ENCODE data around the gene SLC35F3.

The SLC35F3 gene

DNA sequence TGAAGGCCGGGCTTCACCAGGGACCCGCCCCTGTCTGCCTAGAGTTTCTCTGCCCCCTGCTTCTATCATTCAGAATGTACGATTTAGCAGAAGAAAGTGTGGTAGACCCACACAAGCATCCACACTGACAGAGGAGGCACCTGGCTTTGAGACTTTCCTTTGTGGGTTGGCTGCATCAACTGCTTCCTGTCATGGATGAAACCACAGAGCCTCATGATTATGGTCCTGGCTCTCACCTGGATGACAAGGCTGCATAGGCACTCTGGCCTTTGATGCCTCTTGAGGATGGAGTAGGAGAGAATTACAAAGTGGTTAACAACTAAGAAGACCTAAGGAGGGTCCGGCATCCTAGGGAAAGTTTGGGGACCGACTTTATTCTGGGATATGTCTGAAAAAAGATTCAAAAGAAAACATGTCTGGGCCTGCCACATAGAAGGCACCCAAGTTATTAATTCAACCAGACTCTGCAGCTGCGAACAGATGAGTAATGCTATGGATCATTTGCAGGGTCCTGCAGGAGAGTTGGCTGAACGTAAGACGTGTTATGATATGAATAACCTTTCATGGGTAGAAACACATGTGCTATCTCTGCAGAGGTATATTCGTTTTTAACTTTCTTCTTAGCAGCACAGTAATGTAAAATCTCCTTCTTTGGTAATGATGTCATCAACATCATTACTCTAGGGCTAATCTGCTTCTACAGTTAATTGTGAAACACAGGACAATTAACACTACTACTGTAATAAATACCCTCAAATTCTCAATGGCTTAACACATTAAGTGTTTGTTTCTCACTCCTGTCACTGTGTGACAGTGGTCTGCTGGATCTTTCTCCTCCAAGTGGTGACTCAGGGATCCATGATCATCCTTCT lies 136.2 kb downstream of the SLC35F3 start:
- DNase-seq (ENCODE audit: low spot score): no peak

DNA sequence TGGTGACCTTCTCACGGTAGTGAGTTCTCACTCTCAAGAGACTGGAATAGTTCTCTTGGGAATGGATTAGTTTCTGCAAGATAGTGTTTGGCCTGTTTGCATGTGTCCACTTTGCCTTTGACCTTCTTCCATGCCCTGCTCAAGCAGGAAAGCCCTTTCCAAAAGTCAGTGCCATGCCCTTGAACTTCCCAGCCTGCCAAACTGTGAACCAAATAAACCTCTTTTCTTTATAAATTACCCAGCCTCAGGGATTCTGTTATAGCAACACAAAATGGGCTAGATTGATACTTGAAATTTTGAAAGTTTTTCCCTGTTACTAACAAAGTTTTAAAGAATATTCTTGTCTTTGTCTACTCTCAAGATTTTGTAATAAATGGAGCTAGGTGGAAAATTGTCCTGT lies 139.6 kb downstream of the SLC35F3 start:
- DNase-seq (ENCODE audit: low spot score): no peak

DNA sequence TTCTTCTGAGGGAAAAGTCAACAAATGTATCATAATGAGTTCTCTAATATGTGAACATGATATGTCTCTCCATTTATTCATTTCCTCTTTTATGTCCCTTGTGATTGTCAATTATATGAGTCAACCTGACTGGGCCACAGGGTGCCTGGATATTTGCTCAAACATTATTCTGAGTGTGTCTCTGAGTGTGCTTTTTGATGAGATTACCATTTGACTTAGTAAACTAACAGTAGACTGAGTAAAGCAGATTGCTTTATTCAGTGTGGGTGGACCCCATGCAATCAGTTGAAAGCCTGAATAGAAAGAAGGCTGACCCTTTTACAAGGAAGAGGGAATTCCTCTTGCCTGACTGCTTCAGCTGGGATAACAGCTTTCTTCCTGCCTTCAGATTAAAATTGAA lies 142.6 kb downstream of the SLC35F3 start:
- no peak for DNase-seq (ENCODE audit: low spot score)

DNA sequence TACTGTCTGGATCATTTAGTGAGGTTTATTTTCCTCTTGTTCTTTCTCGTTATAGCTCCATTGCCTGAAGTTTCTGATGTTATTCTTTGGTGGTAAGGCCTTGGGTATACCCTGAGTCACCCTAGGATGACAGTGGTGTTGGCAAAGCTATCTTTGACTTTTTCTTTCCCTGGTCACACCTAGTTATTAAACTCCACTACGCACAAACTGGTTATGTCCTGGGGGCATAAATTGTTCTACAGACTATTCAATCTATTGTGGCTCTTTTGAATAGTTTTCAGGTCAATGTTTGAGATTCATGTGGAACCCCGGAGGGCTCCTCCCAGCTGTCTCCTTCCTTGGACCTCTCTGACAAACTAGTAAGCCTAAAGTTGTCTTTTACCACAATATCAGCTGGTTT lies 157.7 kb downstream of the SLC35F3 start:
- DNase-seq (ENCODE audit: low spot score): no peak

DNA sequence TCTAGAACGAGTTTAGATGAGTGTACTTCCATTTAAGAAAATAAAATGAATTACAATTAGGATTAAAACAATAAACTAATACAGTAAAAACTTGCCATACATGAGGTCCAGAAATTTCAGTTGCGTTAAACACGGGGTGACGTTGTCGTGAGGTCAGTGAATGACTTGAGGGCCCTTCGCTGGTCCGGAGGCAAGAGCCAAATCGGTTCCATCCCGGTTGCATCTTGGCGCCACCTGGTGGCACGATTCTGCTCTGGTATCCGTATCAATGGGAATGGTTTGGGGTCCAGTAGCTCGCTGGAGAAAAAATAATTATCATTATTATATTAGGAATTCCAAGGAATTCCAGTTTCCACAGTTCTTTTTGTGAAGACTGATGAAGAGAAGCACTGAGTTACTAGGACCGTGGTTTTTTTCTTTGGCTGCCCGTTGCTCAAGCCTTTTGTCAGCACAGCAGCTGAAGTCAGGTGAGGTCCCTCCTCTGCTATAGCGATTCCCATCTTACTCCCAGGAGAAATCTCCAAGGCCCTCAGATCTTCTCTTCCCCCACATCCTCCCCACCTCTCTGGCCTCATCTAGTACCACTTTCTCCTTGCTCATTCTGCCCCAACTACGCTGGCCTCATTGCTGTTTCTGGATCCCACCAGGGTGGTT lies 161.4 kb downstream of the SLC35F3 start:
- peak; percentile 59 for DNase-seq (ENCODE audit: low spot score)

DNA sequence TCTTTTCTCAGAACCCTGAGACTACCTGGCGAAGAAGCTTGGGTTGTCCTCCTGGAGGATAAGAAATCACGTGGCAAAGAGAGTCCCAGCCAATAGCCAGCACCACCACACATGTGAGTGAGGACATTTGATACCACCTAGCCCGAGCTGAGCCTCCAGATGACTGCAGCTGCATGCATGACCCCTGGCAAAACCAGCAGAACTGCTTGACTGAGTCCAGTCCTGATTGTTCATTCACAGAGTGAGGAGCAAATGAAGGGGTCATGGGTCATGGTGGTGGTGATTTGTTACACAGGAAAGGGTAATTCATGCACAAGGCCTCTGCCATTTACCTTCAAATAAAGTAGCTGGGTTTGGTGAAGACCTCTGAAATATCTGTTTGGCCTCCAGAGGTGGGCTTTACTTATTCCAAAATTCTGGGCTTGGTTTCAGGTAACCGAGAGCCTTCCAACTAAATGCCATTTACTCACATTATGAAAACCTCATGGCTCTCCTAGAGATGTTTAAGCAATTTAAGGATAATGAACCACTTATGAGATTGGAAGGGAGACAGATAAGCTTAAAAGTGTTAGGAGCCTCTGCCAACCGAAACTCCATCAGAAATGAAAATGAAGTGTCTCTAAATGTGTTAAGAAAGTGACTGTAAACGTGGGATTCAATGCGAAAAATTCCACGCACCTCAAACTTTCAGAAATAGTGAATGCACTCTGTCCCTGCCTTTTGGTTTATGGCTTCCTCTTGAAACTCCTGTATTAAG lies 163.3 kb downstream of the SLC35F3 start:
- no peak for DNase-seq (ENCODE audit: low spot score)

DNA sequence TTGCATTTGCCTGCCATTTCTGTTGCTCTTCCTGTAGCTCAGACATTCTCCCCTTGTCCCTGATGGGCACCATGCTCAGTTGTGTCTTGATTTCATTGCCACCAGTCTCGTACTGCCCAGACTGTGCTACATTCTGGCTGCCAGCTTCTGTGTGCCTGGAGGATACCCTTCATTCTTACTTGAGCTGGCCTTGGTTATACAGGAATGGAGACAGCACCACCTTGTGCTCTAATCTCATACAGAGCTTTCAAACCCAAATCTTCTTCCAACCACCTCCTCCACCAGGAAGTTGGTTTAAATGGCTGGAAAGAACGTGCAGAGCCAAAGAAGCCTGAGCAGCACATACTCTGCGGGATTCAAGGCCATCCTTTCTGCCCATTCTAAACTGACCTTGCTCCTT lies 165.3 kb downstream of the SLC35F3 start:
- DNase-seq (ENCODE audit: low spot score): no peak

DNA sequence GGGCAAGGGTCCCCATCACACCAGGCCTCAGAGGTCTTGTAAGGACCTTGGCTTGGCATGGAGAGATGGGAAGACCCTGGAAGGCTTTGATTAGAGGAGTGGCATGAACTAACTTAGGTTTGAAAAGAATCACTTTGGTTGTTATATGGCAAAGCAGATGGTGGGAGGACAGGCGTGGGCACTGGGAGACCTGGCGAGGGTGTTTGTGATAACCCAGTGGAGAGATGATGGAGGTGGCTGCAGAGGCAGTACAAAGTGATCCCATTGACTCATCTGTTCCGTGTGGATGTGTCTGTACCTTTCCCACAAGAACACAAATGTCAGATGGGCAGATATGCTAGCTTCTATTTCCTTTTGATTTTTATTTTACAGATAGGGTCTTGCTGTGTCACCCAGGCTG lies 168.3 kb downstream of the SLC35F3 start:
- no peak for DNase-seq (ENCODE audit: low spot score)

DNA sequence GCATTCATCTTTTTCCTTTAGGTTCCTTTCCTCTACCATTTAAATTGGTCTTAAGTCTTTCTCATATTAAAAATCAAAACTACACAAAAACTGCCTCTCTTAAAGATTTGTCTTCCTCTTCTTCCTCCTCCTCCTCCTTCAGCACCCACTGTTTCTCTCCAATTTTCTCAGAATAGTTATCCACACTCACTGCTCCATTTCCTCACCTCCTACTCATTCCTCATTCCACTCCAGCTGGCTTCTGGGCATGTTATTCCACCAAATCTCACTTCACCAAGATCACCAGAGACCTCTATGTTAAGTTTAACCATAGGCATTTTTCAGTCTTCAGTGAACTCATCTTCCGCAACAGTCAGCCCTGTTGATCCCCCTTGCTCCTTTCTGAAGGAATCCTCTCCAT lies 173.7 kb downstream of the SLC35F3 start:
- DNase-seq (ENCODE audit: low spot score): no peak

DNA sequence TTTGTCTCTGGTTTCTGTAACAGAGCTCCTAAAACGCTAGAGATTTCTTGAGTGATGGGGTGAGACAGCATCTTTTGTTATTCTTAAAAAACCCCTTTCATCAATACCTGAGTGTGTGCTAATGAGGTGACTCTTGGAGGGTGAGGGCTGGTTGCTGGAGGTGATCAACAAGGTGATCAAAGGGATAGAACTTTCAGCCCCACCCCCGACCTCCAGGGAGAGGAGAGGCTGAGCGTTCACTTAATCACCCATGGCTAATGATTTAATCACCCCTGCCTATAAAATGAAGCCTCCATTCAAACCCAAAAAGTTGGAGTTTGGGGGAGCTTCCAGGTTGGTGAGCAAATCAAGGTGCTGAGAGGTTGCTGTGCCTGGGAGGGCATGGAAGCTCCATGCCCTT lies 175.4 kb downstream of the SLC35F3 start:
- DNase-seq (ENCODE audit: low spot score): no peak

DNA sequence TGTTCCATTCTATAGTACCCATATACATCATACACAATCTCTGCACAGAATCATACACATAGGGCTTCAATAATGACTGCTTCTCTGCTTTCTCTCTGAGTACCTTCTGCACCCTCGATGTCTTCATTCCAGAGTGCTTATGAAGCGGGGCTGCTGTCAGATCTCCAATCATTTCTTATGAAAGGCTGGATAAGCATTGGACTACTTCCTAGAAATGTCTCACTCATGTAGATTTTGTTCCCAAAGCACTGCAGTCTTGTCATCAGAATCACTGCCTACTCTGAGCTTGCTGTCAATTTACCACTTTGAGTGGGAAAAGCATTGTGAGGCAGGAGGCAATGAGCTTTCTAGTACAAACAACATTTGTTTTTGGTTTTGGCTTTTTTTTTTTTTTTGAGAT lies 179.0 kb downstream of the SLC35F3 start:
- no peak for DNase-seq (ENCODE audit: low spot score)

DNA sequence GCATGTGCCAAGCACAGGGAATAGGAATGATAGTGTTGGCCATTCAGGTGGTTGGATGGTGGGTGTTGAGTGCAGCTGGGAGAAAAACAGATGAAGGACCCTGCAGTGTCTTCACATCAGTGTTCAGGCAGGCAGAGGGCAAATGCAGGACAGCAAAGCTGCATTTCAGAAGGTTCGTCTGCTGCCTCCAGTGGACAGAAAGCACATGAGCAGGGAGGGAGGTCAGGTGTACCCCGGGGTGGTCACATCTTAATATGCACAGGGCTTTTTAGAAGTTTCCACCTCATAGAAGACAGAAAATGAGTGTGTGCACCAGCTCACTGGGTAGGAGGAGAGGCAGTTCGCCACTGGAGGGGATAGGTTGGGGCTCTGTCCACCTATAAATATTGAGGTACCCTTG lies 184.9 kb downstream of the SLC35F3 start:
- DNase-seq (ENCODE audit: low spot score): no peak

DNA sequence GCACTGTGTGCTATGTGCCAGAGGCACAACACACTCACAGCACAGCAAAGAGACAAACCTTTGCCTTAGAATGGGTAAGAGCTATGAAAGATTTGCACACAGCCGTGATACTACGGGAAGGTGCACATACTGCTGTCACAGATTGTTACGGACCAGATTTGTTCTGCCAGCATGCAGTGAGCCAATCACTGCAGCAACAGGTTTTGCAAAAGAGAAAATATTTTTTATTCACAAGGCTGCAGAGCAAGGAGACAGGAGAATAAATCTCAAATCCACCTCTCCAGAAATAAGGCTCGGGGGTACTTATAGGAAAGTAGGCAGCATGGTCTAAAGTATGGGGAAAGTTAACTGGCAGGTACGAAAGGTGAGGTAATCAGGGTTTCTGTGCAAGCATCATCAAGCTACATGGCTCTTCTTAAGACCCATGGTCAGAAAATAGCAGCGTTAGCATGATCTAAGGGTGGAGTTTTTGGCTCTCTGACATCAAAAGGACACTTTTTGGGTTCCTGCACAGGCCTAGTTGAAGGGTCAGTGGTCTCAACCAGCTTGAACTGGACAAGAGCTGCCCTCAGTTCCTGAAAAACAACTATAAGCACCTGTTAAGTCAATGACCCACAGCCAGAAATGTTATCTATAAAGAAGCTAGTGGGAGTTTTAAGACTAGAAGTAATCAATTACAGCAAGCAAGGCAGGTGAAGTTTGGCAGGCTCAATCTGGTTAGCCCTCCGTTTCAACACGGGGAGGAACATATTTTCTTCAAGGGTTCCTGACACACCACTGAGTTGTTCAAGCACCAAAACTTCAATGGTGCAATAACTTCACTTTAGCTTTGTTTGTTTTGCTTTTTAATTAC lies 186.0 kb downstream of the SLC35F3 start:
- DNase-seq (ENCODE audit: low spot score): no peak

DNA sequence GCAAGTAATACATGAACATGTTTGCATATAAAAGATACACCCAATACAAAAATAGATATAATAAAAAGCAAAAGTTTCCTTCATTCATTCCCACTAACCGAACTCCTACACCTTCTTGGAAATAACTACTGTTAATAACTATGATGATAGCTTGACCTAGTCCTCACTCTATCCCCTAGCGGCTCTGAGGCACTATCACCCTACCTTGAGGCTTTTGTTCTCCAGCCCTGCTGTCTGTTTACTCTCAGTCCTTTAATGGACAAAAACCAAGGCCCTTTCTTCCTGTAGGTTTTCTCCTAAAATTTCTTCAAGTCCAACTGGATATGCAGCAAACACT lies 186.6 kb downstream of the SLC35F3 start:
- no peak for DNase-seq (ENCODE audit: low spot score)

DNA sequence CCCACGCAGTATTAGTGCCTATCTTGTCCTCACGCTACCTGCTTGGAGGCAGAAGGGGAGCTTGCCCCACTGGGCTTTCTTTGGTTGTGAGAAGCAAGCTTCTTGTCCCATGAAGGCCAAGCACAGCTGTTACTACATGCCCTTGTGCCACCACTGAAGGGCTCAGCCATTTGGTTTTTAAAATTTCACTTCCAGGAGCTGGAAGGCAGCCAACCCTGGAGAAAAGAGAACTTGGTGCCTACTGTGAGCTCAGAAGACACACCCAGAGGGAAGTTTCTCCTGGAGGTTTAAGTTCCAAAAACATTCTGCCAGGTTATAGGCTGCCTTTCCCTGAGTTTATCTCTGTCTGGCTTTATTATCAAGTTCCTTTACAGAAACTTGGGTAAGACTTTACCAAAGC lies 187.4 kb downstream of the SLC35F3 start:
- no peak for DNase-seq (ENCODE audit: low spot score)

DNA sequence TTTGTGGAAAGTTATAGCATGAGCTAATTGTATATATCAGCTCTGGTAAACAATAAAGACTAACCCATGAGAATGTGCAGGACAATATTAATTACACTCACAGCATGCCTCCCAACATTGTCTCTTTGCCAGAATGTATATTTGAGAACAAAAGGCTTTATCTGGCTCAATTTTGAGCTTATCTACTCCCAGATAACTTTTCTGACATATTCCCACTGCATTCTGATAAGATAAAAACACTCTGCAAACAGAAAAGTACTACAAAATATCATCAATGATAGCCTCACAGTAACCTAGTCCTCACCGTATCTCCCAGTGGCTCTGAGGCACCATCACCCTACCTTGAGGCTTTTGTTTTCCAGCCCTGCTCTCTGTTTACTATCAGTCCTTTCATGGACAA lies 188.6 kb downstream of the SLC35F3 start:
- no peak for DNase-seq (ENCODE audit: low spot score)

DNA sequence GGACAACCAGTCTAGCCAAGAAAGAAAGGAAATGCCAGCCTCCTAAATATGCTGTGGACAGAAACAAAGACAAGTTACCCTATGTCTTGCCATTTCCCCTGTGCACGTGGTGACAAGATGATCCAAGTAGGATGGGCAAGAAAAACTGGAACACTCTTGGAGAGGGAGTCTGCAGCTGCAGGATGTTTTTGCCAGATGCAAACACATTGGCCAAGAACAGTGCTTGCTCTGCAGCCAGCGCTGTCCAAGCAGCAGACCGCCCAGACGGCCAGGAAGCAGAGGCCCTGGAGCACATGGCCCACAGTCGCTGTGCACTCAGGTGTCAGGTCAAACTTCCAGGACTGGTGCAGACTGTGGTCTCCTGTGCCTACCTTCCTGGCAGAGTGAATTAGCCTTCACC lies 189.3 kb downstream of the SLC35F3 start:
- DNase-seq (ENCODE audit: low spot score): no peak

DNA sequence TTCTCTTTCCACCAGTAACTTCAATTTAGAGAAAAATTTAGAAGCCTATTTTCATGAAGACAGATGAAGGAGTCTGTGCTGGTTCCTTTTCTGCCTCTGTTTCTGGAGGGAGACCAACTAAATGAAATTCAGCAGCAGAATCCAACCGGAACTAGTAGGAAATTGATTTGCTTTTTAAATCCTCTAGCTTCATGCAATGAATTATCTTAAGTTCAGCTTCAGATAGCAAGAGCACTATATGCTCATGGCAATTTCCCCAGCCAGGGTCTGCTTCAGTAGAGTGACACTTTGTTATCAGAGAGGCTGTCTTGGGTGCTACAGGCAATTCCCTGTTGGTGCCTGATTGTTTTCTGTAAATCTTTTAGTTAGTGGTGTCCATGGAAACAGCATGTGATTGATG lies 189.7 kb downstream of the SLC35F3 start:
- DNase-seq (ENCODE audit: low spot score): no peak

DNA sequence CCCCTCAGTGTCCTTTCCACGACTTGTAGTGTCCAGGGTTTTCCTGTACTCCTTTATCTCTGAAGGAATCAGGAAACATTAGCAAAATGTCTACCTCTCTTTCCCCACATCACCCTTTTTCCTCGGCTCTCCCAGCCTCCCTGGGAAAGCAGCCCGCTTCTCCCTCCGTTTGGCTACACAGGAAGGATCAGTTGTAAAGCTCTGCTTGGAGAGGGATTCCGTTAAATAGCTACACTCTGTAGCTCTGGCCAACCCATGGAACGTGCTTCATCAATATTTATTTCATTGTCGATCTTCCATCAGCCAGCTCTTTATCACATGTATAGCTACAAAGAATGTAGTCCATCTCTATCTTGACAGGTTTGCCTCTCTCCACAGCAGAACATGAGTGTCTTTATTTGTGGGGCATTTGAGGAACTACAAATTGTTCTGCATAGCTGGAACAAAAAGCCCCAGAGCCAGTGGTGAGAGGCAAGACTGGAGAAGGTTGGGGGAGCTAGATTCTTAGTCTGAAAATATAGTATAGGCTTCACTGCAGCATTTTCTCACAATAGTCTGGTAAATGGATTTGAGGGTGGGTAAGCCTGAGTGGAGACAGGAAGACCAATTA lies 191.8 kb downstream of the SLC35F3 start:
- no peak for DNase-seq (ENCODE audit: low spot score)

DNA sequence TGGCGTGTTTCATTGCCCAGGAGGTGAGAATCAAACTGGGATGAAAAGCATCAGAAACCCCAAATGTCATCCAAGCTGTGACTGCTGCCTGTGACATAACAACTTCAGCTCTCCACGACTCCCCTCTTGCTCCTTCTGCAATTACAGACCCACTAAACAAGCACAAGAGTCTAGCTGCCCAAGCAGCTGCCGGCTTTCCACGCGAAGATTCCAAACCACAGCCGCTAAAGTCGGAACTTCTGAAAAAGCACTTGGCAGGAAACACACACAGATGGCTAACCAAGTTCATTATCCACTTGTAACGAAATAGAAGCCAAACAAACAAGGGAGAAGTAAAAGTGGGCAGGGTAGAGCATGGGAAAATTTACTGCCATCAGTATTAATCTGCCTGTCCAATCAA lies 198.1 kb downstream of the SLC35F3 start:
- no peak for DNase-seq (ENCODE audit: low spot score)

DNA sequence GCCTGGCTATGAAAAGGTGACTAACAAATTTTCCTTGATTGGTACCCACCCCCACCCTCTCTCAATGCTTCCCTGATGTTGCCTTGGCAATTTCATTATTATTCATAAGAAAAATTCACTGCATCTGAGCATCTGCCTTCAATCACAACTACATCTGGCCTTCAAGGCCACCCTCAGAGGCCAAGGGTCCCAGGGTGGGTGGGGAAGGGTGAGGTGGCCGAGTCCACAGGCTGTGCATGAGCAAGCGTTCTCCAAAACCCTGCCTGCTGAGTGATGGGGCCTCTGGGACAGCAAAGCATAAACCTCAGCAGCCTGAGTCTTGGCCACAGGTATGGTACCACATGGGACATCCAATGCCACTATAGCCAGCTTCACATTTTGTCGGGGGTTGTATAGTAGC lies 198.7 kb downstream of the SLC35F3 start:
- DNase-seq (ENCODE audit: low spot score): no peak

DNA sequence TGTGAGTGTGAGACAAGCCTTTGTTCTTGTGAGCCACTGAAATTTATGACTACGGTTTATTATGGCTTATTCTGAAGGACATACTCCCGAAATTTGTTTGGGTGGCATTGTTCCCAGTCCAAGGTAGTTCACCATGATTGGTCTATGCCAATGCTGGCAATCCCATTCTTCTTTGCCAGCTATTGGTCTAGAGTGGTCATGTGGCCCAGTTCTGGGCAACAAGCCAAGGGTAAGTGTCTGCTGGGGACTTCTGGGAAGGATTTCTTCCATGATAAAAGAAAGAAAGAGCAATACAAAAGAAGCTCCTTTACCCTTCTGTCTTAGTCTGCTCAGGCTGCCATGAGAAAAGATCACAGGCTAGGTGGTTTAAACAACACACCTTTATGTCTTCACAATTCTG lies 201.6 kb downstream of the SLC35F3 start:
- no peak for DNase-seq (ENCODE audit: low spot score)
